M059J (cell line): ENCODE measurements around the gene SLC25A40. TPM values are rescaled to one million over a fixed set of nuclear protein-coding genes. Genes with fewer than 3 reads are reported as not detected.
A peak's percentile ranks its signal among the peaks of the same experiment; 100 is the strongest.
"Not testable (repeated sequence)": the region's sequence is repeated elsewhere in the genome, so short reads cannot be mapped to it uniquely, and the experiment has no call there.

Experiments
- DNase-seq: peaks from one replicate; pipeline ENCODE4 v3.0.0-alpha.2; 2012; ENCODE audit warnings: low read depth
- total RNA-seq: library from RNA; depleted of rRNA; stranded (reverse); fragments of >200 nt; shearing (Covaris generic); gene quantifications from 2 replicates; pipeline ENCODE4 v1.2.3, GENCODE V29; 2014

Gene SLC25A40
- total RNA-seq, 1 experiment from 2014 or later = 46.9 TPM

- no peak for DNase-seq
These were observed 5.7 kb downstream of the SLC25A40 start for GRCh38 chr7:87870471-87870870.

GRCh38 chr7:87866533-87866932 is 9.6 kb downstream of the SLC25A40 start:
- DNase-seq = not testable (repeated sequence)

- no peak for DNase-seq
These were observed 10.1 kb downstream of the SLC25A40 start for GRCh38 chr7:87866089-87866488.

GRCh38 chr7:87858417-87859100 is 17.6 kb downstream of the SLC25A40 start:
- no peak for DNase-seq

GRCh38 chr7:87853237-87853864 is 22.8 kb downstream of the SLC25A40 start:
- peak; percentile 72 for DNase-seq

GRCh38 chr7:87852306-87852705 is 23.9 kb downstream of the SLC25A40 start:
- DNase-seq = no peak

- peak; percentile 5 for DNase-seq
These were observed 25.1 kb downstream of the SLC25A40 start for GRCh38 chr7:87850836-87851593.

- DNase-seq = no peak
These were observed 38.6 kb downstream of the SLC25A40 start for GRCh38 chr7:87837597-87837996.

- no peak for DNase-seq
These were observed 43.0 kb downstream of the SLC25A40 start for GRCh38 chr7:87833130-87833529.

GRCh38 chr7:87831097-87831496 is 45.1 kb downstream of the SLC25A40 start:
- no peak for DNase-seq

- DNase-seq = not testable (repeated sequence)
These were observed 47.8 kb downstream of the SLC25A40 start for GRCh38 chr7:87828383-87828782.

GRCh38 chr7:87825369-87825768 is 50.8 kb downstream of the SLC25A40 start:
- not testable (repeated sequence) for DNase-seq

GRCh38 chr7:87822056-87822455 is 54.1 kb downstream of the SLC25A40 start:
- not testable (repeated sequence) for DNase-seq

- DNase-seq = no peak
These were observed 57.8 kb downstream of the SLC25A40 start for GRCh38 chr7:87818336-87818735.

- DNase-seq = no peak
These were observed 59.8 kb downstream of the SLC25A40 start for GRCh38 chr7:87816389-87816788.

GRCh38 chr7:87810726-87811125 is 65.4 kb downstream of the SLC25A40 start:
- no peak for DNase-seq

GRCh38 chr7:87810130-87810529 is 66.0 kb downstream of the SLC25A40 start:
- no peak for DNase-seq

- peak; percentile 12 for DNase-seq
These were observed 70.0 kb downstream of the SLC25A40 start for GRCh38 chr7:87806150-87806549.

- peak; percentile 62 for DNase-seq
These were observed 78.3 kb downstream of the SLC25A40 start for GRCh38 chr7:87797798-87798403.

GRCh38 chr7:87797395-87797794 is 78.8 kb downstream of the SLC25A40 start:
- no peak for DNase-seq

GRCh38 chr7:87785368-87785995 is 90.7 kb downstream of the SLC25A40 start:
- DNase-seq = no peak

GRCh38 chr7:87784424-87784823 is 91.7 kb downstream of the SLC25A40 start:
- DNase-seq = no peak
